HTR-8/SVneo (cell line): ENCODE results near the gene CCNA1.

ENCODE experiments used
- DNase-seq: peaks from one replicate; pipeline ENCODE4 v3.0.0; 2011; ENCODE audit warnings: low spot score, mixed read lengths; ENCODE audit not compliant: insufficient read length
- FAIRE-seq: peaks from 2 replicates; lab custom pipeline; 2011; peaks lifted over from hg19 to GRCh38; lab: Jason Lieb, UNC

Gene CCNA1

DNA sequence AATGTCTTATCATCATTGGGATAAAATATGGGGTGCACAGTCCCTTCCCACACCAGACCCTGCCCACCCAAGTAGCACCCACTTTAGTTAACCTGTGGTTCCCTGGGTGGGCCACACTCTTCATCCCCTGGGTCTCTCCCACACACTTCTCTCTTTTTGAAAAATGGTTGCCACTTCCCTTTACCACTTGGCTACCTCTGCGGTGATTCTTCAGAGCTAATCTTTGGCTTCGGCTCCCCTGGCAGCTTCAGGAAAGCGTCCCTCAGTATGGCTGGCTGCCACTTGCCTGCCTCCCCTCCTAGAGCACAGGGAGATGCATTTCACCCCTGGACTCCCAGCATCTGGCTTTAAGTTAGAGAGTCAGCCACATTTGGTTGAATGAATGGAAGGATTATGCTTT, 18.2 kb downstream of the CCNA1 start:
- no peak for FAIRE-seq
- no peak for DNase-seq

DNA sequence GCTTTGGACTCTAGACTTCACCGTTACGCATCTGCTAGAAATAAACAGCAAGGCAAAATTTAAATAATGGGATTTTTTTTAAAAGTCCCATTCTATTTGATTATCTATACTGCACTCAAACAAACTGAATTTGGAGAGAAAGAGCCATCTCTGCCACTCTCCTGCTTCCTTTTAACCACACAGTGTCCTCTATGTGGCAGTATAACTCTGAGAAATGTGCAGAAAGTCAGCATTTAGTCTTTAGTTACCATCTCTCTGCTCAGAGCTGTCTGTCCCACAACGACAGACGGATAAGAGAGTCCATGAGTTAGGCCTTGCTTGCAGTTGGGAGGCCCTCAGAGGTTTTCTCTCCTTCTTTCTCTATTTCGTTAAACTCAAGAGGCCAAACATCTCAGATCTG, 21.2 kb downstream of the CCNA1 start:
- DNase-seq: no peak
- FAIRE-seq: no peak

GRCh38 chr13:36454121-36454520, 21.8 kb downstream of the CCNA1 start:
- no peak for DNase-seq
- FAIRE-seq: no peak

DNA sequence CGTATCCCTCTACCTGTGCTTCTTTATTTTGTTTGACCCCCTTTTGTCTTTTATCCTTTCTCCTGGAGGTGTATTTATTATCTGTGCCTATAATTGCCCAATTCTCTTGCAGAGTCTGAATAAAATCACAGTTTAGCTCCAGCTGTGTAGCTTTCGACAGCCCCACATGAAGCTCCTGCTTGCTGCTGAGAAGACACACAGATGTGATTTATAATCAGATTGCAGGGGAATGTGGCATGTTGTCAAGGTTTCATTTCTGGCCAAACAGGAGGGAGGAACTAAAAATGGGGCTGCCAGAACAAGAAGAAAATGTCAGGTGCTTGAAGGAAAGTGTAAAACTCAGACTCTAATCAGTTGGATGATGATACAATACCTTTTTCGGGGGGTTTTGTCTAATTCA, 22.7 kb downstream of the CCNA1 start:
- no peak for FAIRE-seq
- no peak for DNase-seq

DNA sequence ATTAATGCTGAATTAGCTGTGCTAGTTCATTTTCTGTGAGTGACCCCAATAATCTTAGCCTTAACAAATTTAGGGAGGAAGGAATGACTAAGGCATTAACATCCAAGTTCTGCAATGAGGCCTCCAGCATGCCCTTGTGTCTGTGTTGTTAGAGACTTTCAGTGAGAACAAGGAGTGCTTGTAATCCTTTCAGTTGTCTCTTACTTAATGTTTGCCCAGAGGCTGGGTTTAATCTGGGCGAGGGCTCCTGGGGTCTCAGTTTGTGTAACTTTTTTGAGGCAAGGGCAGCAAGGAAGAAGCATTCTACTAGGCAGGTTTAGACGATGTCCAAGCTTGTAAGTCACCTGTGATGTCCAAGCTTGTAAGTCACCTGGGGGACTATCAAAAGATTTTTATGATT, 24.3 kb downstream of the CCNA1 start:
- no peak for DNase-seq
- no peak for FAIRE-seq

DNA sequence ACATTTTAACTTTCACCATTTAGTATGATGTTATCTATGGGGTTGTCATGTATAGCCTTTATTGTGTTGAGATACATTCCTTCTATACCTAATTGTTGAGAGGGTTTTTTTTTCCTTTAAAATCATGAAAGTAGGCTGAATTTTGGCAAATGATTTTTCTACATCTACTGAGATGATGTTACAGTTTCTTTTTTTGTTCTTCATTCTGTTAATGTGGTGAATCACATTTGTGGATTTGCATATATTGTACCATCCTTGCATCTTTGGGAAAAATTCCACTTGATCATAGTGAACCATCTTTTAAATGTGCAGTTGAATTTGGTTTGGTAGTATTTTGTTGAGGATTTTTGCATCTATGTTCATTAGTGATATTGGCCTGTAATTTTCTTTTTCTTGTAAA, 29.2 kb downstream of the CCNA1 start:
- DNase-seq: no peak
- FAIRE-seq: no peak

- no peak for FAIRE-seq
- no peak for DNase-seq
These were observed 43.2 kb downstream of the CCNA1 start for GRCh38 chr13:36475468-36475867.

- FAIRE-seq (no peak), DNase-seq (no peak)
These were observed 44.4 kb downstream of the CCNA1 start for GRCh38 chr13:36476661-36477060.

GRCh38 chr13:36480726-36481427, 48.6 kb downstream of the CCNA1 start:
- no peak for FAIRE-seq
- no peak for DNase-seq

GRCh38 chr13:36490055-36490454, 57.8 kb downstream of the CCNA1 start:
- FAIRE-seq (no peak), DNase-seq (no peak)
